HepG2 (cell line): Measurements from ENCODE around the gene SYT17. TPM values are rescaled to one million over a fixed set of nuclear protein-coding genes. Genes with fewer than 3 reads are reported as not detected.

Experiments
- BHLHE40 ChIP-seq: IDR thresholded peaks from 2 replicates; pipeline ENCODE4 v1.6.1; 2011; ENCODE audit warnings: low read length, improper control_type of control experiment
- CBFB ChIP-seq: sonication (generic); formaldehyde crosslinking; IDR thresholded peaks from 2 replicates; pipeline ENCODE4 v1.4.0; 2020; ENCODE audit warnings: missing genetic modification reagents
- CBX1 ChIP-seq: IDR thresholded peaks from one replicate; pipeline ENCODE4 v1.6.1; 2016; ENCODE audit warnings: antibody characterized with exemption, low read depth
- CHD4 ChIP-seq: fragments of 200-600 bp; sonication (generic); IDR thresholded peaks from 2 replicates; pipeline ENCODE4 v1.7.0; 2017; ENCODE audit warnings: mild to moderate bottlenecking, low read length, borderline replicate concordance
- EED ChIP-seq: sonication (generic); formaldehyde crosslinking; IDR thresholded peaks from 2 replicates; pipeline ENCODE4 v1.5.0; 2020; ENCODE audit warnings: mild to moderate bottlenecking, missing genetic modification reagents
- FOSL2 ChIP-seq: sonication (generic); formaldehyde crosslinking; IDR thresholded peaks from 2 replicates; pipeline ENCODE4 v1.4.0; 2020; ENCODE audit warnings: missing genetic modification reagents
- GZF1 ChIP-seq: sonication (generic); formaldehyde crosslinking; IDR thresholded peaks from 2 replicates; pipeline ENCODE4 v1.5.1; 2020; ENCODE audit warnings: mild to moderate bottlenecking, missing genetic modification reagents
- SP1 ChIP-seq, 2 experiments: fragments of 450-650 bp in 1 of 2; sonication (generic) in 1 of 2; formaldehyde crosslinking in 1 of 2; IDR thresholded peaks; 2 replicates each; pipeline versions ENCODE4 v1.4.0 to v1.6.1; 2016 to 2020; ENCODE audit warnings: missing genetic modification reagents in 1 of 2
- SRF ChIP-seq: IDR thresholded peaks from 2 replicates; pipeline ENCODE4 v1.6.1; 2011; ENCODE audit warnings: mild to moderate bottlenecking, low read depth, low read length, moderate library complexity
- TARDBP ChIP-seq: sonication (generic); formaldehyde crosslinking; IDR thresholded peaks from 2 replicates; pipeline ENCODE4 v1.8.0; 2022; ENCODE audit warnings: mild to moderate bottlenecking, missing genetic modification reagents
- ZNF33A ChIP-seq: sonication (generic); formaldehyde crosslinking; IDR thresholded peaks from 2 replicates; pipeline ENCODE4 v1.5.1; 2020; ENCODE audit warnings: missing genetic modification reagents, mild to moderate bottlenecking, moderate library complexity, borderline replicate concordance
- ZNF569 ChIP-seq: sonication (generic); formaldehyde crosslinking; IDR thresholded peaks from 2 replicates; pipeline ENCODE4 v1.5.0; 2020; ENCODE audit warnings: mild to moderate bottlenecking, missing genetic modification reagents, moderate library complexity, borderline replicate concordance
- polyA plus RNA-seq, 8 experiments: library from polyadenylated mRNA; depleted of rRNA in 3 of 8; stranded (reverse) in 7 of 8; unstranded in 1 of 8; fragments of >200 nt; fragmentation: Illumina TruSeq in 4 of 8; extraction: Trizol in 4 of 8; gene quantifications; 2 replicates each; pipeline versions ENCODE4 v1.2.1 to v1.2.3, GENCODE V29; 2011 to 2016; ENCODE audit warnings: low read depth in 4 of 8, missing spikeins in 1 of 8, mixed read lengths in 1 of 8; ENCODE audit not compliant: insufficient read depth in 1 of 8
- total RNA-seq, 5 experiments: library from RNA; depleted of rRNA; stranded (reverse); fragments of >200 nt; fragmentation: Illumina TruSeq; extraction: Trizol; gene quantifications; 2 replicates each; pipeline ENCODE4 v1.2.3, GENCODE V29; 2016; ENCODE audit warnings: low read depth in 1 of 5
- TF ChIP-seq, protein P1 (sequence below): sonication (generic); formaldehyde crosslinking; conservative IDR thresholded peaks from 2 replicates; pipeline ENCODE4 v1.8.0; 2022; ENCODE audit warnings: mild to moderate bottlenecking, moderate library complexity, missing genetic modification reagents
- TF ChIP-seq, protein P2 (sequence below): sonication (generic); formaldehyde crosslinking; IDR thresholded peaks from 2 replicates; pipeline ENCODE4 v1.9.0; 2021; ENCODE audit warnings: missing genetic modification reagents, borderline replicate concordance
- TF ChIP-seq, protein P3 (sequence below): sonication (generic); formaldehyde crosslinking; IDR thresholded peaks from 2 replicates; pipeline ENCODE4 v1.5.0; 2020; ENCODE audit warnings: missing genetic modification reagents
- TF ChIP-seq, protein P4 (sequence below): sonication (generic); formaldehyde crosslinking; IDR thresholded peaks from 2 replicates; pipeline ENCODE4 v1.4.0; 2020; ENCODE audit warnings: missing genetic modification reagents

Gene SYT17
- total and polyA plus RNA-seq, 2 of the 13 experiments (the other 11 are each of a cell fraction or from before 2014, with no cell fraction given): 0.44 TPM; not detected in 1

DNA sequence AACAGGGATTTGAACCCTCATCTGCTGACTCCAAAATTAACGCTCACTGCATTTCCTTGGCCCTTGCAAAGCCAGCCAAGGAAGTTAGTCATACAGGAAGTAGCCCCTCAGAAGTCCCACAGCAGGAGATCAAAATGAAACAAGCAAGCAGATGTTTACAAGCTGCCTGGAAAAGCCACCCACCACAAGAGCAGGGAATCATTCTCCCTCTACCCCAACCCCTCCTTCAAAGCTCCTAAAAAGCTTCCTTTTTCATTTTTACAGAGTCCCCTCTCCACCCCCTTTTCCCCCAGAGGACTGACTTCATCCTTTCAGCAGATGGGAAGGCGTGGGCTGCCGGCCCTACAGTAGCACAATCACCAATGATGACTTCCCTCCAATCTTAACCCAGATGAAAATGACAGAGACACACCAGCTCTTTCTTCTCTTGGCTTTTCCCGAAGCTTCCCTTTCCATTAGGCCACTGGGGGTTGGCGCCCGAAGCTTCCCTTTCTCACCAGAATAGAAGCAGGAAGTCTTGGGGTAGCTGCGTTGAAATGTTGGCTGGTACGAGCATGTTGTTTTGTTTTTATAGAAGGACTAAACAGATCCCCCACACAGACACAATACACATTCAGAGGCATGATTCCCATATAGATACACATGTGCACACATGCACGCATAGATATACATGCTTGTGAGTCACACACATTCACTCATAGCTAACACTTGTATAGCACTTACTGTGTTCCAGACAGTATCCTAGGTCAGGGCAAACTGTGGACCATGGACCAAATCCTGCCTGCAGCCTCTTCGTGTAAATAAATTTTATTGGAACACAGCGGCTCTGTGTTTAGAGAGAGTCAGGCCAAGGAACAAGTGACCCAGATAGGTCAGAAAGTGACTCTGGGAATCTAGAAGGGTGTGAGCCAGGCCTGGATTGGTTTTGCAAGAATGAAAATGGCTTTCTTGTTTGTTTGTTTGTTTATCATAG is 36.9 kb upstream of the SYT17 start (continued):
- TF ChIP-seq CHD4 (no peak), CBFB (CRISPR knock-in tag) (no peak), BHLHE40 (no peak), TARDBP (CRISPR knock-in tag) (peak; percentile 36; the same call in 1 of the 2 replicates), EED (no peak), SP1 (IDR thresholded peaks at IDR 0.05) (no peak), SP1 (CRISPR knock-in tag; IDR thresholded peaks at IDR 0.05) (no peak), CBX1 (no peak), ZNF33A (CRISPR knock-in tag) (no peak), SRF (no peak), ZNF569 (no peak), FOSL2 (CRISPR knock-in tag) (0 out of 2 replicates have a peak, but pooled peaks have one; percentile 3), GZF1 (CRISPR knock-in tag) (no peak)
- TF ChIP-seq, protein P1, sequence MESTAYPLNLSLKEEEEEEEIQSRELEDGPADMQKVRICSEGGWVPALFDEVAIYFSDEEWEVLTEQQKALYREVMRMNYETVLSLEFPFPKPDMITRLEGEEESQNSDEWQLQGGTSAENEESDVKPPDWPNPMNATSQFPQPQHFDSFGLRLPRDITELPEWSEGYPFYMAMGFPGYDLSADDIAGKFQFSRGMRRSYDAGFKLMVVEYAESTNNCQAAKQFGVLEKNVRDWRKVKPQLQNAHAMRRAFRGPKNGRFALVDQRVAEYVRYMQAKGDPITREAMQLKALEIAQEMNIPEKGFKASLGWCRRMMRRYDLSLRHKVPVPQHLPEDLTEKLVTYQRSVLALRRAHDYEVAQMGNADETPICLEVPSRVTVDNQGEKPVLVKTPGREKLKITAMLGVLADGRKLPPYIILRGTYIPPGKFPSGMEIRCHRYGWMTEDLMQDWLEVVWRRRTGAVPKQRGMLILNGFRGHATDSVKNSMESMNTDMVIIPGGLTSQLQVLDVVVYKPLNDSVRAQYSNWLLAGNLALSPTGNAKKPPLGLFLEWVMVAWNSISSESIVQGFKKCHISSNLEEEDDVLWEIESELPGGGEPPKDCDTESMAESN: no peak
- TF ChIP-seq, protein P2, sequence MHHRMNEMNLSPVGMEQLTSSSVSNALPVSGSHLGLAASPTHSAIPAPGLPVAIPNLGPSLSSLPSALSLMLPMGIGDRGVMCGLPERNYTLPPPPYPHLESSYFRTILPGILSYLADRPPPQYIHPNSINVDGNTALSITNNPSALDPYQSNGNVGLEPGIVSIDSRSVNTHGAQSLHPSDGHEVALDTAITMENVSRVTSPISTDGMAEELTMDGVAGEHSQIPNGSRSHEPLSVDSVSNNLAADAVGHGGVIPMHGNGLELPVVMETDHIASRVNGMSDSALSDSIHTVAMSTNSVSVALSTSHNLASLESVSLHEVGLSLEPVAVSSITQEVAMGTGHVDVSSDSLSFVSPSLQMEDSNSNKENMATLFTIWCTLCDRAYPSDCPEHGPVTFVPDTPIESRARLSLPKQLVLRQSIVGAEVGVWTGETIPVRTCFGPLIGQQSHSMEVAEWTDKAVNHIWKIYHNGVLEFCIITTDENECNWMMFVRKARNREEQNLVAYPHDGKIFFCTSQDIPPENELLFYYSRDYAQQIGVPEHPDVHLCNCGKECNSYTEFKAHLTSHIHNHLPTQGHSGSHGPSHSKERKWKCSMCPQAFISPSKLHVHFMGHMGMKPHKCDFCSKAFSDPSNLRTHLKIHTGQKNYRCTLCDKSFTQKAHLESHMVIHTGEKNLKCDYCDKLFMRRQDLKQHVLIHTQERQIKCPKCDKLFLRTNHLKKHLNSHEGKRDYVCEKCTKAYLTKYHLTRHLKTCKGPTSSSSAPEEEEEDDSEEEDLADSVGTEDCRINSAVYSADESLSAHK (CRISPR knock-in tag): no peak
- TF ChIP-seq, protein P3, sequence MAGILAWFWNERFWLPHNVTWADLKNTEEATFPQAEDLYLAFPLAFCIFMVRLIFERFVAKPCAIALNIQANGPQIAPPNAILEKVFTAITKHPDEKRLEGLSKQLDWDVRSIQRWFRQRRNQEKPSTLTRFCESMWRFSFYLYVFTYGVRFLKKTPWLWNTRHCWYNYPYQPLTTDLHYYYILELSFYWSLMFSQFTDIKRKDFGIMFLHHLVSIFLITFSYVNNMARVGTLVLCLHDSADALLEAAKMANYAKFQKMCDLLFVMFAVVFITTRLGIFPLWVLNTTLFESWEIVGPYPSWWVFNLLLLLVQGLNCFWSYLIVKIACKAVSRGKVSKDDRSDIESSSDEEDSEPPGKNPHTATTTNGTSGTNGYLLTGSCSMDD (CRISPR knock-in tag): no peak
- TF ChIP-seq, protein P4, sequence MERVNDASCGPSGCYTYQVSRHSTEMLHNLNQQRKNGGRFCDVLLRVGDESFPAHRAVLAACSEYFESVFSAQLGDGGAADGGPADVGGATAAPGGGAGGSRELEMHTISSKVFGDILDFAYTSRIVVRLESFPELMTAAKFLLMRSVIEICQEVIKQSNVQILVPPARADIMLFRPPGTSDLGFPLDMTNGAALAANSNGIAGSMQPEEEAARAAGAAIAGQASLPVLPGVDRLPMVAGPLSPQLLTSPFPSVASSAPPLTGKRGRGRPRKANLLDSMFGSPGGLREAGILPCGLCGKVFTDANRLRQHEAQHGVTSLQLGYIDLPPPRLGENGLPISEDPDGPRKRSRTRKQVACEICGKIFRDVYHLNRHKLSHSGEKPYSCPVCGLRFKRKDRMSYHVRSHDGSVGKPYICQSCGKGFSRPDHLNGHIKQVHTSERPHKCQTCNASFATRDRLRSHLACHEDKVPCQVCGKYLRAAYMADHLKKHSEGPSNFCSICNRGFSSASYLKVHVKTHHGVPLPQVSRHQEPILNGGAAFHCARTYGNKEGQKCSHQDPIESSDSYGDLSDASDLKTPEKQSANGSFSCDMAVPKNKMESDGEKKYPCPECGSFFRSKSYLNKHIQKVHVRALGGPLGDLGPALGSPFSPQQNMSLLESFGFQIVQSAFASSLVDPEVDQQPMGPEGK: no peak
